ENCODE measurements around the gene PLAC1.

DNA sequence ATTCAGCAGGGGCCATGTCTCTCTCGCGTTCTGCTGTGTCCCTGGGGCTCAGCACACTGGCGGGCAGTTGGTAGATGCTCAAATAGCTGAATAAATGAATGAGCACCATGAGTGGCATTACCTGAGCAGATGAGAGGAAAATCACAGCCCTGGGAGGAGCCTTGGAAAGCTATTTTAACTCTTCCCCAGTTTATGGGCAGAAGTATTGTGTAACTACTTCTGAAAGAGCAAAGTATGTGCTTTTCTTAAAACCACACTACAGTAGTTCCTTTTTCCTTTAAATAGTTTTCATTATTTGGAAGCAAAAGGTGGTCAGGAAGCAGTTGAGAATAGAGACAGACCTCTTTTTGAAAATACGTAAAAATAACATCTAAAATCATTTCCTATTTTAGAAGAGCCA is 3.0 kb upstream of the PLAC1 start:
- TF ChIP-seq, protein P1, sequence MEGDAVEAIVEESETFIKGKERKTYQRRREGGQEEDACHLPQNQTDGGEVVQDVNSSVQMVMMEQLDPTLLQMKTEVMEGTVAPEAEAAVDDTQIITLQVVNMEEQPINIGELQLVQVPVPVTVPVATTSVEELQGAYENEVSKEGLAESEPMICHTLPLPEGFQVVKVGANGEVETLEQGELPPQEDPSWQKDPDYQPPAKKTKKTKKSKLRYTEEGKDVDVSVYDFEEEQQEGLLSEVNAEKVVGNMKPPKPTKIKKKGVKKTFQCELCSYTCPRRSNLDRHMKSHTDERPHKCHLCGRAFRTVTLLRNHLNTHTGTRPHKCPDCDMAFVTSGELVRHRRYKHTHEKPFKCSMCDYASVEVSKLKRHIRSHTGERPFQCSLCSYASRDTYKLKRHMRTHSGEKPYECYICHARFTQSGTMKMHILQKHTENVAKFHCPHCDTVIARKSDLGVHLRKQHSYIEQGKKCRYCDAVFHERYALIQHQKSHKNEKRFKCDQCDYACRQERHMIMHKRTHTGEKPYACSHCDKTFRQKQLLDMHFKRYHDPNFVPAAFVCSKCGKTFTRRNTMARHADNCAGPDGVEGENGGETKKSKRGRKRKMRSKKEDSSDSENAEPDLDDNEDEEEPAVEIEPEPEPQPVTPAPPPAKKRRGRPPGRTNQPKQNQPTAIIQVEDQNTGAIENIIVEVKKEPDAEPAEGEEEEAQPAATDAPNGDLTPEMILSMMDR (IDR thresholded peaks at IDR 0.05; ENCODE audit: low read length) = no peak
- no peak for TF ChIP-seq EZH2 (IDR thresholded peaks at IDR 0.05; ENCODE audit: borderline replicate concordance, low read length)
